DMS114 treated with DMSO at 0.1 percent for 48 hours (cell line): ENCODE data around the gene ACTL9.
"Not testable (repeated sequence)": the region's sequence is repeated elsewhere in the genome, so short reads cannot be mapped to it uniquely, and the experiment has no call there.

Source experiments
- DNase-seq: peaks from one replicate; lab custom pipeline; 2025; ENCODE audit not compliant: unreplicated experiment; lab: John Stamatoyannopoulos, UW

ACTL9 gene

GRCh38 chr19:8698433-8699063 is at the start of gene ACTL9:
ACTL9 (minus strand) TSS chr19:8698795; CDS start chr19:8698701, 94 bp downstream.
- DNase-seq = no peak

- DNase-seq = not testable (repeated sequence)
These were observed 40.9 kb upstream of the ACTL9 start for GRCh38 chr19:8739291-8740065.

GRCh38 chr19:8738377-8738776 is 39.8 kb upstream of the ACTL9 start:
- DNase-seq = no peak

- no peak for DNase-seq
These were observed 33.0 kb upstream of the ACTL9 start for GRCh38 chr19:8731428-8732169.

GRCh38 chr19:8724276-8724675 is 25.7 kb upstream of the ACTL9 start:
- DNase-seq = no peak

- DNase-seq = no peak
These were observed 23.4 kb upstream of the ACTL9 start for GRCh38 chr19:8722032-8722431.

- no peak for DNase-seq
These were observed 22.7 kb upstream of the ACTL9 start, which contains the start of gene OR2Z1 for GRCh38 chr19:8721334-8721733. OR2Z1 (plus strand) TSS chr19:8721634; CDS start chr19:8731029, 9,395 bp downstream.

GRCh38 chr19:8710337-8710736 is 11.7 kb upstream of the ACTL9 start:
- DNase-seq = not testable (repeated sequence)

- DNase-seq = no peak
These were observed 7.1 kb upstream of the ACTL9 start for GRCh38 chr19:8705742-8706141.

GRCh38 chr19:8705304-8705703 is 6.7 kb upstream of the ACTL9 start:
- DNase-seq = not testable (repeated sequence)

- DNase-seq = no peak
These were observed 4.6 kb upstream of the ACTL9 start for GRCh38 chr19:8703223-8703622.

GRCh38 chr19:8702350-8702749 is 3.8 kb upstream of the ACTL9 start:
- no peak for DNase-seq

GRCh38 chr19:8700956-8701355 is 2.4 kb upstream of the ACTL9 start:
- DNase-seq = no peak

GRCh38 chr19:8699908-8700307 is 1.3 kb upstream of the ACTL9 start:
- no peak for DNase-seq

- DNase-seq = no peak
These were observed 743 bp downstream of the ACTL9 start for GRCh38 chr19:8697671-8698432.

GRCh38 chr19:8696993-8697392 is 1.6 kb downstream of the ACTL9 start:
- no peak for DNase-seq

- DNase-seq = no peak
These were observed 2.7 kb downstream of the ACTL9 start for GRCh38 chr19:8695911-8696310.

- no peak for DNase-seq
These were observed 3.1 kb downstream of the ACTL9 start for GRCh38 chr19:8695501-8695900.

- no peak for DNase-seq
These were observed 7.6 kb downstream of the ACTL9 start for GRCh38 chr19:8690753-8691539.

- no peak for DNase-seq
These were observed 9.7 kb downstream of the ACTL9 start for GRCh38 chr19:8688930-8689329.
